DMS 273 (cell line): ENCODE results near the gene ITIH4.

ENCODE experiments used
- DNase-seq: peaks from one replicate; lab custom pipeline; 2025; ENCODE audit not compliant: unreplicated experiment; lab: John Stamatoyannopoulos, UW

The ITIH4 gene

DNA sequence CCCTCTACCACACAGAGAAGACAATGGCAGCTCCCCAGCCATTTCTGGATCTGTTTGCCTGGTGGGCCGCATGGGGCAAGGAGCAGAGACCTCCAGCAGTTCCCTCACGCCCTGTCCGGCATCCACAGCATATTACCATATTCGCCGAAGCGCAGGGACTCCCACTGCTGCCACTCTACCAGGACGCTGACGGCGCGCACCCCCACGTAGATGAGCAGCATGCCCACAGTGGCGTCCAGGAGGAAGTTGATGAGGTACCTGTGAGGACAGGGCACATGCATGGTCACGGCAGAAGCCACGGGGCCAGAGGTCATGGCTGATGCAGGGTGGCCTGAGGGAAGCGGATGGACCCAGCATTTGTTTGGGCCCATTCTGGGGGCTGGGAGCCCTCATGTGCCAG lies 19.2 kb upstream of the ITIH4 start:
- DNase-seq = no peak

DNA sequence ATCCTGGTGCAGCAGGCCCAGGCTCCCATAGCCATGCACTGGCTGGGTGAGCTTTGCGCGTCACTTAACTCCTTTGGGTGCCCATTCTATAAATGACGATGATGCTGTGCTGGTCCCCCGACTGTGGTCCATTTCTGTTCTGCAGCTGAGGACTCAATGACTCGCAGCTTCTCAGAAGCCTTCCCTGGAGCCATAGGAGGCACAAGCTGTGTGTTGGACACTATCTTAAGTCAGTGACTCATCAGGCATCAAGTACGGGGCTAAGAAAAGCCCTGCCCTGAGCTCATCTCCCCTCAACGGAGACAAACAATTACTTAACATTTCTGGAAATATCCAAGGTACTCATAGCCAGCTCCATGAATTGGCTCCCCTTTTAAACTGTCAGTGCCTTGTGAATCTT lies 18.1 kb upstream of the ITIH4 start:
- DNase-seq = no peak

GRCh38 chr3:52847726-52848125 lies 17.3 kb upstream of the ITIH4 start:
- no peak for DNase-seq

GRCh38 chr3:52847241-52847640 lies 16.8 kb upstream of the ITIH4 start:
- DNase-seq = no peak

DNA sequence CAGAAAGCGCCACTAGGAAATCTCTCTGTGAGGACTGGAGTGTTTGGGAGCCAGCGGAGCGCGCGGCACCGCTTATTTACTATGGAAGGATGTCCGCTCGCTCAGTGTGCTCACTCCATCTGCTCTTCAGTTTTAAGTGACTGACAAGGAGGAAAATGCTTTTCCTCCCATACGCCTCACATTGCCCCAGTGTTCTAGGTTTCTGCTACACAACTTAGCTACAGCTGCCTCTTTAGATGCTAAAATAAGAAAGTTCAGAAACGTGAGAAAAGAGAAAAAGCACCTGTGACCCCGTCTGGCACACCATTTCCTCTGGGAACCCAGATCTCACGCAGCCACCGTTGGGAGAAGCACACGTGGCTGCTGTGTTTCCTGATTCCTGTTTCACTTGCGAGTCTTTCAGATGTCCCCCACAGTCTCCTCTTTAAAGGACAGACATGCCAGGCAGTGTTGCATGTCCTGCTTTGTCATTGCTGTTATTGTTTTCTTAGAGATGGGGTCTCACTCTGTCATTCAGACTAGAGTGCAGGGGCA lies 16.0 kb upstream of the ITIH4 start:
- peak; percentile 63 for DNase-seq

DNA sequence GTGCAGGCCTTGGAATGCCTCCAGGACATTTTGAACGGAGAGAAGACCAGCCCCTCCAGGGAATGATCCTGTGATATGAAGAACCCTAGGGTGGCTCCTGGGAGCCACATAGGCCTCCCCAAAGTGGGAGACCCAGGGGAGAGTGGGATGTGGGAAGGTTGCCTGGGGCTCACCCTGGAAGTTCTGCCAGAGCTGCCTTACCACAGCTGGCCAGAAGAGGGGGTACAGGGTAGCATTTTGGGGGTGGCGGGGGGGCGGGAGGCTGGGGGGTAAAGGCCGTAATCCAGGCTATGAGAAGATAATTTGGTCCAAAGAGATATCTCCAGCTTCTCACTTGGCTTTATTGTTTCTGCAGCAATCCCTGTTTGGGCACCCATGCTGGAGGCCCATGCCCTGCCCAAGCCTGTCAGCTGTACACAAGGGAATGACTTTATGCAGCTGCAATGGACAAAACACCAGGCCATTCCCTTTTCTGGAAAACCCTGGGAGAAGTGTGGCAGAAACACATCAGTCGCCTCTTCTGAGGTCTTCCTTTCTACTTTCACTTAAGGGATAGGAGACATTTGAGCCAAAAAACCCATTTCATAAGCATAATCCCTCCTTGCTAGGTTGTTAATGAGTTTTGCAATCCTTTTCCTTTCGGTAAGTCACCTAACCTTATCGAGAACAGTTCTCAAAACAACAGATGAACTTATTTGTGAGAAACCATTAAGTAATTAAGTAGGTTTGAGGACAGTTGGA lies 15.4 kb upstream of the ITIH4 start:
- peak; percentile 42 for DNase-seq

DNA sequence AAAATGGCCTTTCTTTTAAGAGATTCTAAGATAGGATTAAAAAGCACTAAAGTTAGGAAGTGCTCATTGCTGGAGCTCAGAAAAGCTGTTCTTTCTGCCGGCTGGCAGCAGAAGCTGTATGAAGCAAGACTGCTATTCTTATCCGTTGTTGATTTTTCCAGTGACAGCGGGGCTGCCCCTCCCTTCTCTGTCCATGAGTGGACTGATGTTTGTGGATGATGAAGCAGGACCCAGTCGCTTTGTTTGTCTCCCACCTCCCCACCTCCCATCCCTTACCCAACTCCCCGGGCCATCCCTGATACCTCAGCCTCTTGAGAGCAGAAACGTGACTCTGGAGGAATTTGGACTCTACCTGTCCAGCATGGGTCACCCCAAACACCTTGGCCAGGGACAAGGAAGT lies 14.7 kb upstream of the ITIH4 start:
- DNase-seq = no peak

DNA sequence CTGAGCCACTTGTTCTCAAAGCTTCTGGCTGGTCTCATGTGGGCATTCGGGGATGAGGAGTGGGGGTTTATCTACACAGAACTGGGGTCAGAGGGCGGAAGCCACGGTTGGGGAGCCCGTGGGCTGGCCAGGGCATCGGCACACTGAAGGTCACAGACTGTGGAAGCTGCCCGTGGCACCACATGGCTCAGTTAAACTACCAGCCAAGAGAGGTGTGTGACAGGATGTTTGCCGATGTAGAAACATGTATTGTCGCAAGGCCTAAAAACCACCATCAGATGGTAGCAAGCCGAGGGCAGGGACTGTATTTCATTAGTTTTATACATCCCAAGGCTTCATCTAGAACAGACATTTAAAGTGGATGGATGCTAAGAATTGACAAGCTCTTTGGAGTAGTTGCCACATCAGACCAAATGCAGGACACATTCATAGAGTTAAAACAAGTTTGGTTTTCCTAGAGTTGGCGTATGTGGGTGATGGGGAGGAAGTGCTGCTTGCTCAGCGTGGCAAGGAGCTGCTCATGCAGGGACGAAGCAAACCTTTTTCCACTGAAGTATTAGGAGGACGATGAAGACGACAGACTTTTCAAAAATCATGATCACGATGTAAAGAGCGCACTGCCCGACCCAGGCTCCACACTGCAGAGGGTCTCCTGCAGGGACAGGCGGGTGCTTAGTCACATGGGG lies 14.0 kb upstream of the ITIH4 start:
- DNase-seq = no peak

- peak; percentile 9 for DNase-seq
These were observed 13.4 kb upstream of the ITIH4 start for GRCh38 chr3:52843881-52844280.

GRCh38 chr3:52843108-52843865 lies 12.8 kb upstream of the ITIH4 start:
- DNase-seq = no peak

DNA sequence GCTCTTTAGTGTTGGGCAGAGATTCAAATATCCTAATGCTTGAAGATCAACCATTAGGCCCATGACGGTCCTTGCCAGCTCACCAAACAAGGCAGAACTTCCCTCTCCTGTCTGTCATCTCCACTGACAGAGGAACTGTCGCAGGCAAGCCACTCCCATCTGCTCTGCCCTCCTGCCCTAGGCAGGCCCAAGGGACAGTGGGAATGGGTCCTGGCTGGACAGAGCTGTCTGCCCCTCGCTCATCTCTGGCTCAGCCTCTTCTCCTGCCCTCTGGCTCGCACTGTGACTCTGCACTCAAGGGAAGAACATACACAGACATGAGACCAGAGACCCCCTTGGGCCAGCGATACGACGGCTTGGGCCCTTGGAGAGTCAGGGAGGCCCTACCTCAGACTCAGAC lies 12.0 kb upstream of the ITIH4 start:
- no peak for DNase-seq

- no peak for DNase-seq
These were observed 11.5 kb upstream of the ITIH4 start for GRCh38 chr3:52841981-52842340.

DNA sequence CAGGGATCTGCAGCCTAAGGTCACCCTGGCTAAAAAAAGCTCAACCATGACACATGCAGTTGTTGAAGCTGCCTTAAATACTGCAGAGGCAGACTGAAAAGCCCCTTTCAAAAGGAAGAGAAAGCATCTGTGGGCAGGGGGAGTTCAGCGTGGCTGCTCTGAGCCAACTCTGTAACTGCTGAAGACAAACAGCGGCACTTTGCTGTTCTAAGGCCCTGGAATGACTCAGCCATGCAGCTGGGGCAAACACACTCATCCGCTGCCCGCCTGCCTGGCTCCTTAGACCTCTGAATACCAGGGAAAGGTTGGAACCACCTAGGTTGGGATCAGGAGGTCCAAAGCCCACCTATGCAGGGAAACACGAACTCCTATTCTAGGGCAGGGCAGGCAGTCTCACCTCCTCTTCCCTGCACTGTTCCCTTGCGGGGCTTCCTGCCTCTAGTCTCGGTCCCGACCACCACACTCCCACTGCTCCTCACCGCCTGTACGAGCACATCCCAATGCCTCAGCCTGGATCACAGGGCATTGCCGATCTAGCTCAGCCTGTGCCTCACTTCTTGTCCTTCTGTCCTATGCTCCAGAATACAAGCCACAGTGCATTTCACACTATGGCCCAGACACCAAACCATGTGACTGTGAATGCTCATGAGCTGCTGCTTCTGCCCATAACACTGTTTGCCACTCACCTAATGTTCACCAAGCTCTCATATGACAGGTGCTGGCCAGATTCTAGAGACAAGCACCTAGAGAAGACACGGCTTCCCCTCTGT lies 10.9 kb upstream of the ITIH4 start:
- no peak for DNase-seq

- no peak for DNase-seq
These were observed 9.5 kb upstream of the ITIH4 start for GRCh38 chr3:52839892-52840545.

- no peak for DNase-seq
These were observed 8.8 kb upstream of the ITIH4 start for GRCh38 chr3:52839268-52839575.

GRCh38 chr3:52838561-52839267 lies 8.2 kb upstream of the ITIH4 start:
- DNase-seq = no peak

GRCh38 chr3:52836986-52837385 lies 6.5 kb upstream of the ITIH4 start:
- DNase-seq = no peak

DNA sequence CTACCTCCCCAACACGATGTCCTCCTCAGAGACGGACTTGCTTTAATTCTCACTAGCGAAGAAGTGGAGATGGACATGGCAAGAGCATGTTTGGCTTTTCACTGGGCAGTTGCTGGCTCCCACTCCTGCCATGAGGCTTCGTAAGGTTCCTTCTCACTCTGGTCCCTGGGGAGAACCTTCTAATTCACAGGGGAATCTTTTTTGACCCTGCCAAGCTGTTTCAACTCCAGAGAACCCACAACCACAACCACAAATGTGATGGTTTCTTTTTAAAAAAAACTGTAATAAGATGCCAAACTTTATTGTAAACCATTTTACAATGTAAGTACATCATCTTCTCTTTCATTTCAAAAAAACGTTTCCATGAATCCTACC lies 6.0 kb upstream of the ITIH4 start:
- DNase-seq = no peak

GRCh38 chr3:52835766-52836470 lies 5.4 kb upstream of the ITIH4 start:
- no peak for DNase-seq
